GM19324 (cell line): ENCODE measurements around the gene NAT10.
"Not testable (repeated sequence)": the region's sequence is repeated elsewhere in the genome, so short reads cannot be mapped to it uniquely, and the experiment has no call there.

Source experiments
- ATAC-seq: cut with Tn5 transposase; IDR thresholded peaks from one replicate; pipeline ENCODE4 v1.9.1; 2021; ENCODE audit warnings: mild to moderate bottlenecking, moderate library complexity; ENCODE audit not compliant: unreplicated experiment, low FRiP score

Gene NAT10

GRCh38 chr11:34105079-34105956, at the start of gene NAT10:
TSS of gene NAT10 (plus strand) at chr11:34105629. CDS start at chr11:34108226, 2,597 bp downstream.
- ATAC-seq: peak; percentile 97

- ATAC-seq: no peak
These were observed 48.8 kb upstream of the NAT10 start for GRCh38 chr11:34056672-34057071.

- no peak for ATAC-seq
These were observed 42.2 kb upstream of the NAT10 start for GRCh38 chr11:34063061-34063795.

- no peak for ATAC-seq
These were observed 41.1 kb upstream of the NAT10 start for GRCh38 chr11:34064291-34064690.

- ATAC-seq: no peak
These were observed 39.8 kb upstream of the NAT10 start for GRCh38 chr11:34065505-34066203.

- not testable (repeated sequence) for ATAC-seq
These were observed 38.7 kb upstream of the NAT10 start for GRCh38 chr11:34066766-34067165.

- ATAC-seq: no peak
These were observed 37.9 kb upstream of the NAT10 start for GRCh38 chr11:34067383-34068065.

GRCh38 chr11:34068111-34068510, 37.3 kb upstream of the NAT10 start:
- ATAC-seq: no peak

- not testable (repeated sequence) for ATAC-seq
These were observed 34.1 kb upstream of the NAT10 start for GRCh38 chr11:34071306-34071705.

GRCh38 chr11:34072041-34072440, 33.4 kb upstream of the NAT10 start:
- ATAC-seq: no peak

GRCh38 chr11:34072832-34073231, 32.6 kb upstream of the NAT10 start:
- no peak for ATAC-seq

- ATAC-seq: no peak
These were observed 31.0 kb upstream of the NAT10 start for GRCh38 chr11:34074391-34074790.

- no peak for ATAC-seq
These were observed 30.1 kb upstream of the NAT10 start for GRCh38 chr11:34075178-34075820.

- ATAC-seq: no peak
These were observed 24.8 kb upstream of the NAT10 start for GRCh38 chr11:34080609-34081008.

- no peak for ATAC-seq
These were observed 20.8 kb upstream of the NAT10 start for GRCh38 chr11:34084637-34085036.

GRCh38 chr11:34086554-34087283, 18.7 kb upstream of the NAT10 start:
- ATAC-seq: no peak

GRCh38 chr11:34091825-34092224, 13.6 kb upstream of the NAT10 start:
- ATAC-seq: no peak

- ATAC-seq: not testable (repeated sequence)
These were observed 10.5 kb upstream of the NAT10 start for GRCh38 chr11:34094900-34095299.

- no peak for ATAC-seq
These were observed 6.6 kb upstream of the NAT10 start for GRCh38 chr11:34098813-34099212.
